Adipose tissue (tissue), 3 donors: ENCODE data around the gene CFAP65. TPM values are rescaled to one million over a fixed set of nuclear protein-coding genes. Genes with fewer than 3 reads are reported as not detected.
A peak's percentile ranks its signal among the peaks of the same experiment; 100 is the strongest.

ENCODE experiments used
- H3K27ac ChIP-seq: one replicate; pipeline ENCODE4 v1.5.1; 2013; ENCODE audit warnings: low read depth, low read length
- WGBS, 3 donors: extraction: QIAGEN DNeasy Blood & Tissue Kit; methylation state at CpG; one replicate each; pipeline ENCODE4 v1.1.7; 2013; 5-methylcytosine and 5-hydroxymethylcytosine counted together
- polyA plus RNA-seq, 3 donors: library from polyadenylated mRNA; stranded (reverse); fragments of 200-250 nt; gene quantifications; one replicate each; pipeline ENCODE4 v1.2.3, GENCODE V29; 2013
- donor health status: healthy with polysubstance abuse.
- donor health status: Bipolar disorder and iron deficiency.
- donor health status: healthy.

CFAP65 gene
- under 1 TPM in 2 of 3 donors, not detected in 1; 0.03 to 0.04 TPM for polyA plus RNA-seq

DNA sequence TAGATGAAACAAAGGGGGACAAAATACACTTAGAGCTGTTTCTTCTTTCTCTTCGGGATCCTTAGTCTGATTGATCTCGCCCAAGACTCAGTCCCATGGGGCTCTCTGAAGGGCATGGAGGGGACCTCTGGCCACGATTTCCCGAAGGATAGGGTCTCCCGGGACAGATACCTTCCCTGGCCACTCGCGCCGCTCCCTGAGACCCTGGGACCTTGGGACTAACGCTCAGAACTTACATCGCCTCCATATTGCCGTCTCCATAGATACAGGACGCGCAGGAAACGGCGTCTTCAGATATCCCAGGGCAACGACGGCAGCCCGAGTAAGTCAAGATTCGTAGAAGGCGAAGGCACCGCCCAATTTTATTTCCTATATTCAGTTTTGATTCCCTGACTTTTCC lies at the start of gene CFAP65:
Gene CFAP65, minus strand, starts transcription at position 265 of the 400 bp plus-strand sequence. CDS start 2,468 bp downstream, outside the sequence.
- WGBS, 3 donors, result 1 to 3% (median 3%) methylated on average over 21 of the region's 21 CpGs
- H3K27ac ChIP-seq, result no peak within 1 kb of the TSS

- H3K27ac ChIP-seq, result no peak overlapping the region
- WGBS, 3 donors, result 69 to 84% (median 78%) methylated on average over 4 of the region's 4 CpGs
These were observed 49.4 kb upstream of the CFAP65 start for GRCh38 chr2:219090436-219091299.

GRCh38 chr2:219089330-219089729 lies 48.0 kb upstream of the CFAP65 start:
- WGBS, 3 donors, result 95 to 98% (median 95%) methylated on average over 4 of the region's 4 CpGs
- no peak overlapping the region for H3K27ac ChIP-seq

DNA sequence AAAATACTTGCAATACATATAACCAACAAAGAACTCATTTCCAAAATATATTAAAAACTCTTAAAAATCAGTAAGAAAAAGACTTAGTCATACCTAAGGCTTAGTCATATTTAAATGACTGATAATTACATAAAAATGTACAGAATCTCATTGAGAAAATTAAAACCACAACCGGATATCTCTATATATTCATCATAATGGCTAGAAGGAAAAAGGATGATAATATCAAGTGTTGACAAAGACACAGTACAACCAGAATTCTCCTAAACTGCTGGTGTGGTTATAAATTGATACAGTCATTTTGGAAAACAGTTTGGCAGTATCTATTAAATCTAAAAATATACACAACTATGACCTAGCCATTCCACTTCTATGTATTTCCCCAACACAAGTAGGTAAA lies 46.5 kb upstream of the CFAP65 start:
- 92 to 98% (median 95%) methylated on average over 1 of the region's 1 CpG for WGBS, 3 donors
- H3K27ac ChIP-seq, result no peak overlapping the region

GRCh38 chr2:219087361-219087760 lies 46.0 kb upstream of the CFAP65 start:
- 90 to 94% (median 90%) methylated on average over 5 of the region's 5 CpGs for WGBS, 3 donors
- H3K27ac ChIP-seq, result no peak overlapping the region

DNA sequence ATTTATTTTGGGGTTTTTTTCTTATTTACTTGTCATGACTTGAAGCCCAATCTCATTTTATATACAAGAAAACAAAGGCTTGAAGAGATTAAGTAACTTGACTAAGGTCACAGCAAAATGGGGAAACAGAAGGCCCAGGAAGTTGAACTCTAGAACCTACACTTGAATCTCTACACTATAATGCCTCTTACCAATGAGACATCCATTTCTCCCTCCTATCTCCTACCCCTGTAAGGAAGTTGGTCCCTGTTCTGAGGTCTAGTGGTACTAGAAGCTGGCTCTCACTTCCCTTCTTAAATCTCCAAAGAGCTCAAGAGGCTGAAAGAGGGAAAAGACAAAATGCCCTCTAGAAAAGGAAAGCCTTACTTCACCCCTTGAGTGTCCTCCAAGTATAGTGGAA lies 44.9 kb upstream of the CFAP65 start:
- H3K27ac ChIP-seq, result no peak overlapping the region

- H3K27ac ChIP-seq, result no peak overlapping the region
These were observed 43.5 kb upstream of the CFAP65 start for GRCh38 chr2:219084791-219085190.

GRCh38 chr2:219082332-219082958 lies 41.1 kb upstream of the CFAP65 start:
- 43 to 44% (median 44%) methylated on average over 5 of the region's 5 CpGs for WGBS, 3 donors
- H3K27ac ChIP-seq, result peak overlapping the region; percentile 13

GRCh38 chr2:219081701-219082331 lies 40.5 kb upstream of the CFAP65 start:
- peak overlapping the region; percentile 13 for H3K27ac ChIP-seq

DNA sequence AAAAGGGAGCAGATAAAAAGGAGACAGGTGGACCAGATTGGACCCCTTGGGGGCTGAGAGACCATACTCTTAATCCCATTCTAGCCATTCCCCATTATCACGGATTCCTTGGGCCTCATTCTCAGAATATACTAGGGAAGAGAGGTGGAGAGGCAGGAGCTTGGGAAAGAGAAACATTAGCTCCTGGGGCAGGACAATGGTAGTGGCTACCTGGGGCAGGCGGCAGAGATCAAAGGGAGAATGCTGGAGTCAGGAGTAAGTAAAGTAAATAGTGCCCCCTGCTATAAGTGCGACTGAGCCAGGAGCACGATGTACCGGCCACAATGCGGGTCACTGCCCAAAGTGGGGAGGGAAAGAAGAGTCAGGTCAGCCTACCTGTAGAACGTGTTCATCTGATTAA lies 39.8 kb upstream of the CFAP65 start:
- no peak overlapping the region for H3K27ac ChIP-seq
- WGBS, 3 donors, result 79 to 90% (median 87%) methylated on average over 7 of the region's 7 CpGs

GRCh38 chr2:219079417-219079816 lies 38.1 kb upstream of the CFAP65 start:
- no peak overlapping the region for H3K27ac ChIP-seq
- WGBS, 3 donors, result 91% methylated on average over 2 of the region's 2 CpGs

DNA sequence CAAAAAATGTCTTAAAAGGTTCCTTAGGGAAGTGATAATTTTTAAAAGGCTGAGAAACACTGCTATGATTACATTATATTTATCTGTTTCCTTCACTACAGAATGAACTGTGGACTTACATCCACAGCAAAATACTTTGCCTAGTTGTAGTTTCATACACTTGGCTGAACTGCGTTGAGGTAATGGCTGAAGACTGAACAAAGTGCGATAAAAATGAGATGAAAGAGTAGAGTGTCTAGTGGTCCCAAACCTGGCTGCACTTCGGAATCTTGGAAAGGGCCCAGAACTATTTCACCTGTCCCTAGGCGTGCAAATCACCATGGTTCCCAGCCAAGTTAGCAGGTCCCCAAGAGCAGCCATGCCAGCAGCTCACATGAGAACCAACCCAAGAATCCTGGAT lies 37.6 kb upstream of the CFAP65 start:
- no peak overlapping the region for H3K27ac ChIP-seq
- WGBS, 3 donors, result 91 to 97% (median 91%) methylated on average over 4 of the region's 4 CpGs

GRCh38 chr2:219078126-219078525 lies 36.8 kb upstream of the CFAP65 start:
- no peak overlapping the region for H3K27ac ChIP-seq
- WGBS, 3 donors, result 81 to 86% (median 85%) methylated on average over 3 of the region's 3 CpGs

DNA sequence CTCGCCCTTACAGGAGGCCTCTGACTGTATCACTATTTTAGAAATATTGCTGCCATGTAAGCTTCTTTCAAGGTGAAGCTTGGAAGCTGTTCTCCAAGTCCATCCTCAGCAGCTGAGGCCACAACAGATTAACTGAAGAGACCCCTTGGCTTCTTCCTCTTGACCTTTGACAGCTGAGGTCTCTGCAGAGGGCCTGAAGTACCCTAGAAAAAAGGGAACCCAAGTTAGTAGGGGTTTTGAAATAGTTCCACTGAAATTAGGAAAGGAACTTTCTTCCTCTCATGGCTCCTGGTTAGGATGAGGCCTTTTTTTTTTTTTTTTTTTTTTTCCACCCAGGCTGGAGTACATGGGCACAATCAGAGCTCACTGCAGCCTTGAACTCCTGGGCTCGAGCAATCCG lies 34.9 kb upstream of the CFAP65 start:
- WGBS, 3 donors, result 79 to 91% (median 90%) methylated on average over 3 of the region's 3 CpGs

GRCh38 chr2:219073413-219074129 lies 32.3 kb upstream of the CFAP65 start:
- WGBS, 3 donors, result 52 to 61% (median 54%) methylated on average over 14 of the region's 14 CpGs
- no peak overlapping the region for H3K27ac ChIP-seq

More for the DNA sequence above, 34.9 kb upstream of the CFAP65 start:
- H3K27ac ChIP-seq, result no peak overlapping the region

DNA sequence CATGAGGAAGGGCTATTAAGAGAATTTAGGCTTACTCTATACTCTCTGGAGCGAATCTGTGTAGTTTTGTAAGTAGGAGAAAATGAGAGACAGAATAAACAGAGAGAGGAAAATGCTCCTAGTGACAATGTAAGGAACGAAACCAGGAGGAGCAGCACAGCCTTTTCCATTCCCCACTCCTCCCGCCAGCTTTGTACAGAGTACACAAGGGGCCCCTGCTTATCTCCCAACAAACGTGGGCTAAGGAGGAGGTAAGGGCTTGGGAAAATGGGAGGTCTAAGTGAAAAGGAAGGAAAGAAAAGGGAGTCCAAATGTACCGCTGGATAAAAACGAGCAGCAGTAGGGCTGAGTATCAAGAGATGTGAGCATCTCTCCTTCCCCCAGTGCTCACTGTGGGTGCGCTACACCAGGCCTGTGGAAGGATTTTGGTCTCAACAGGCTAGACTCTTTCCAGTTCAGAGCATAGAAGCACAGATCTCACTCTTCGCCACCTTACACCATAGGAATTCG lies 31.5 kb upstream of the CFAP65 start:
- no peak overlapping the region for H3K27ac ChIP-seq

DNA sequence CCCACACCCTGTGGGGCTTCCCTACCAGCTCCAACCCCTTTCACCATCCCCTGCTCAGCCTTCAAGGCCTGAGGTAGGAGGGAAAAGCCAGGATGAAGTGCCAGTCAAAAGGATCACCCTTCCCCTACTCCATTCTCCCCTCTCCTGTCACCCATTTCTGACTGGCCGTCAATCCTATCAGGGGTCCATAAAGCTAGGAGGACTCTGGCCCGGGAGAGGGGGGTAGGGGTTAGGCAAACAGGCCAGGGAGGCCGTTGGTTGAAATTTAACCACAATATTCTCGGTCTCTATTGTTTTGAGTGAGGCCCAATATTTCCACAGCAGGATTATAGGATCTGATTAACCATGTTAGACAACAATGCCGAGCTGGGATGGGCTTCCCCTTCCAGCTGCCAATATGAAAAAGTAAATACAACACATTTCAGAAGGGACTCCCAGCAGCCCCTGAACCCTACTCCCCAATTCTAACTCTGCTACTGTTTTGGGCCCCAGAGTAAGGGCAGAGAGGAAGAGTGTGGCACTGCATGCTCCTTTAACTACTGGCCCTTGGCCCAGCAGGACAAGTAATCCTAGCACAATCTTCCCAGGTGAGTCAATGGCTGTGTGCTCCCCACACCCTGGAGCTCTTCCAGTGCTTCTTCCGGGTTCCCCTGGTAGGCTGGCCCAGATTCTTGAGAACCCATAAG lies 30.0 kb upstream of the CFAP65 start:
- 56 to 92% (median 83%) methylated on average over 6 of the region's 6 CpGs for WGBS, 3 donors
- H3K27ac ChIP-seq, result no peak overlapping the region

More for the DNA sequence above, 31.5 kb upstream of the CFAP65 start:
- WGBS, 3 donors, result 82 to 92% (median 91%) methylated on average over 9 of the region's 9 CpGs

GRCh38 chr2:219065484-219065883 lies 24.2 kb upstream of the CFAP65 start:
- WGBS, 3 donors, result 53 to 86% (median 79%) methylated on average over 1 of the region's 1 CpG
- no peak overlapping the region for H3K27ac ChIP-seq
